Measurements from ENCODE around the gene RALGAPA2. TPM values are rescaled to one million over a fixed set of nuclear protein-coding genes. Genes with fewer than 3 reads are reported as not detected.

Gene RALGAPA2
- total and polyA plus RNA-seq, 8 donors: 9.6 to 41.7 (median 24.5) TPM

- Histone ChIP-seq H3K9me3 (no peaks in the 10 kb centered on the region), H3K36me3 (no peaks in the 10 kb centered on the region), H3K4me1 (no peaks in the 10 kb centered on the region), H3K27me3 (no peaks in the 10 kb centered on the region), H3K4me3 (no peak overlapping the region), H3K27ac (no peak overlapping the region)
- whole genome bisulfite sequencing, 2 donors: 93% methylated on average over 5 of the region's 5 CpGs
- intact Hi-C loops (cut with DNase I): no loop called here
- no peak for TF ChIP-seq CTCF (IDR thresholded peaks at IDR 0.05)
- no peak for DNase-seq
- no peak for ATAC-seq
- no peak for FAIRE-seq
Measured at GRCh38 chr20:20446425-20447015, 265.9 kb downstream of the RALGAPA2 start.

GRCh38 chr20:20446001-20446400 lies 266.4 kb downstream of the RALGAPA2 start:
- Histone ChIP-seq H3K4me3 (no peak overlapping the region), H3K36me3 (no peaks in the 10 kb centered on the region), H3K27me3 (no peaks in the 10 kb centered on the region), H3K9me3 (no peaks in the 10 kb centered on the region), H3K4me1 (peaks cover 0 to 4% (median 3%) of the 10 kb centered on the region in 3 donors), H3K27ac (no peak overlapping the region)
- no peak for TF ChIP-seq CTCF (IDR thresholded peaks at IDR 0.05)
- FAIRE-seq (no peak), DNase-seq (no peak), ATAC-seq (no peak)
- intact Hi-C loops (cut with DNase I): no loop called here

- intact Hi-C loops (cut with DNase I): no loop called here
- H3K27ac ChIP-seq: no peak overlapping the region
- no peaks in the 10 kb centered on the region for H3K9me3 ChIP-seq
- H3K4me1 ChIP-seq: peaks cover 7 to 13% (median 10%) of the 10 kb centered on the region in 3 donors
- ATAC-seq (no peak), DNase-seq (no peak), FAIRE-seq (no peak)
- 91 to 95% methylated on average over 4 of the region's 4 CpGs for WGBS, 2 donors
- no peaks in the 10 kb centered on the region for H3K36me3 ChIP-seq
- TF ChIP-seq CTCF (IDR thresholded peaks at IDR 0.05): no peak
- H3K27me3 ChIP-seq: no peaks in the 10 kb centered on the region
- H3K4me3 ChIP-seq: no peak overlapping the region
Measured at GRCh38 chr20:20443504-20443903, 268.9 kb downstream of the RALGAPA2 start.

- TF ChIP-seq CTCF (IDR thresholded peaks at IDR 0.05): no peak
- Histone ChIP-seq H3K27me3 (no peaks in the 10 kb centered on the region), H3K27ac (no peak overlapping the region), H3K36me3 (no peaks in the 10 kb centered on the region), H3K4me1 (peaks cover 7 to 13% (median 10%) of the 10 kb centered on the region in 3 donors), H3K9me3 (no peaks in the 10 kb centered on the region), H3K4me3 (no peak overlapping the region)
- DNase-seq (no peak), FAIRE-seq (no peak), ATAC-seq (no peak)
- intact Hi-C loops (cut with DNase I): no loop called here
- WGBS, 2 donors: 82 to 87% methylated on average over 2 of the region's 2 CpGs
Measured at GRCh38 chr20:20442466-20442865, 270.0 kb downstream of the RALGAPA2 start.

- no peak for TF ChIP-seq CTCF (IDR thresholded peaks at IDR 0.05)
- no peaks in the 10 kb centered on the region for H3K36me3 ChIP-seq
- DNase-seq (no peak), FAIRE-seq (no peak), ATAC-seq (peak; percentile 32 to 58 (median 44))
- H3K4me3 ChIP-seq: no peak overlapping the region
- no peak overlapping the region for H3K27ac ChIP-seq
- H3K9me3 ChIP-seq: no peaks in the 10 kb centered on the region
- H3K27me3 ChIP-seq: no peaks in the 10 kb centered on the region
- intact Hi-C loops (cut with DNase I): no loop called here
- WGBS, 2 donors: 27 to 36% methylated on average over 6 of the region's 6 CpGs
- H3K4me1 ChIP-seq: peaks cover 7 to 13% (median 10%) of the 10 kb centered on the region in 3 donors
Measured at GRCh38 chr20:20440886-20441658, 271.4 kb downstream of the RALGAPA2 start.

Data from pancreas (tissue), 10 donors.